ENCODE measurements around the gene DSC3. TPM values are rescaled to one million over a fixed set of nuclear protein-coding genes. Genes with fewer than 3 reads are reported as not detected.

The DSC3 gene
- 1.1 to 2.1 TPM (median 1.3 TPM) in 5 replicates for total RNA-seq (2022; extraction: Qiagen RNA extraction)

DNA sequence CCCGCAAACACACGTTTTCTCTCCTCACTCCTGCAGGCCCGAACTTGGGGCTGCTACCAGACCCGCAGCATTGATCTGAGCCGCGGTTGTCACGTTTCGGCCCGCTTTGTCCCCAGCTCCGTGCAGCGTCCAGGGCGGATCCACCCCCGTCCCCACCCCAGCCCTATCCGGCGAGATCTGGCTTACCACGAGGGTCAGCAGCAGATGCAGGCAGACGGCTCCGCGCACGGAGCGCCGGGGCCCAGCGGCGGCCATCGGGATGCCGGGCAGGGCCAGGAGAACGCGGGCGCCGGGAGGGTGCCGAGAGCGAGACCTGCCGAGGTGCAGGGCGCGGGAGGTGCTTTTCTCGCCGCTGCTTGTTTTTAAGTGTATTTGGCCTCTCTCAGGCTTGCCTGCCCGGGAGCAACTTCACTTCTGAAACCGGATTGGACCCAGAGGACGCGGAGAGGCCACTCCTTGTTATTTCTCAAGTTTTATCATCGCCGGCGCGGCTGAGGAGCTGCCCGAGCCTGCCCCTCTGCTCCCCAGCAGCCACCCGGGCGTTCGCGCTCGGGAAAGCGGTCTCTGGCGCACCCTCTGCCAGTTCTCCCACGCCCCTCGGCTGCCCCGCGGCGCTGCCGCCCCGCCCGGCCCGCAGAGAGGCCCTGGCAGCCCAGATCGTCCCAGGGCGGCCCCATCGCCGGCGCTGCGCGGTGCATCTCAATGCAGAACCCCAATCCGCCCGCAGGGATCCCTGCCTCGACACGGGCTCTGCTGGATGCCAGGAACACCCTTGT is at the start of gene DSC3:
TSS of gene DSC3 (minus strand) at position 337 of the 776 bp plus-strand sequence. CDS start at position 255, 82 bp downstream.

Other genes with a start within 250 kb of the DSC3 start
- gene DSC2, start 59.7 kb upstream of the DSC3 start, total RNA-seq (2022; extraction: Qiagen RNA extraction), result 0.80 to 1.3 TPM (median 0.98 TPM) in 5 replicates
- gene DSC1, start 120.1 kb upstream of the DSC3 start, total RNA-seq (2022; extraction: Qiagen RNA extraction), result not detected in 5 replicates